Fibroblast of the aortic adventitia (primary cell): ENCODE measurements around the gene CDH2. TPM values are rescaled to one million over a fixed set of nuclear protein-coding genes. Genes with fewer than 3 reads are reported as not detected.

Source experiments
- DNase-seq: peaks from one replicate; pipeline ENCODE4 v3.0.0-alpha.2; 2010; ENCODE audit warnings: low read depth
- H3K4me3 ChIP-seq: 2 replicates; pipeline ENCODE4 v1.5.1; 2011; ENCODE audit warnings: low read depth, mild to moderate bottlenecking, control low read depth, low read length, moderate library complexity
- CTCF ChIP-seq: IDR thresholded peaks from 2 replicates; pipeline ENCODE4 v1.5.1; 2011; ENCODE audit warnings: mild to moderate bottlenecking, low read length, control low read depth, inconsistent platforms; ENCODE audit not compliant: insufficient read depth
- total RNA-seq: library from RNA; depleted of rRNA; stranded (reverse); fragments of >200 nt; gene quantifications from 2 replicates; pipeline ENCODE4 v1.2.3, GENCODE V29; 2012; ENCODE audit warnings: low replicate concordance

The CDH2 gene
- total RNA-seq, 1 donor: 64.1 TPM

- DNase-seq: peak; percentile 41
- no peak for TF ChIP-seq CTCF
- H3K4me3 ChIP-seq: no peak overlapping the region
Measured at GRCh38 chr18:28159055-28159454, 17.9 kb downstream of the CDH2 start.

GRCh38 chr18:28158083-28158581, 18.8 kb downstream of the CDH2 start:
- peak; percentile 30 for TF ChIP-seq CTCF
- peak overlapping the region; percentile 42 for H3K4me3 ChIP-seq
- DNase-seq: peak; percentile 89

- DNase-seq: peak; percentile 45
- TF ChIP-seq CTCF: no peak
Measured at GRCh38 chr18:28153485-28154065, 23.4 kb downstream of the CDH2 start.

GRCh38 chr18:28152754-28153153, 24.2 kb downstream of the CDH2 start:
- no peak for DNase-seq
- no peak for TF ChIP-seq CTCF
- no peak overlapping the region for H3K4me3 ChIP-seq

More at GRCh38 chr18:28153485-28154065, 23.4 kb downstream of the CDH2 start:
- H3K4me3 ChIP-seq: no peak overlapping the region

- no peak for TF ChIP-seq CTCF
- no peak overlapping the region for H3K4me3 ChIP-seq
Measured at GRCh38 chr18:28152354-28152753, 24.6 kb downstream of the CDH2 start.

GRCh38 chr18:28151434-28151833, 25.5 kb downstream of the CDH2 start:
- no peak for TF ChIP-seq CTCF
- H3K4me3 ChIP-seq: no peak overlapping the region
- no peak for DNase-seq

More at GRCh38 chr18:28152354-28152753, 24.6 kb downstream of the CDH2 start:
- no peak for DNase-seq

GRCh38 chr18:28150925-28151324, 26.0 kb downstream of the CDH2 start:
- H3K4me3 ChIP-seq: no peak overlapping the region
- TF ChIP-seq CTCF: no peak
- DNase-seq: no peak
